Measurements from ENCODE around the gene SPEG.

The SPEG gene

GRCh38 chr2:219502618-219503017 lies 68.0 kb downstream of the SPEG start:
- DNase-seq (ENCODE audit: low read depth): no peak
- H3K4me3 ChIP-seq (ENCODE audit: control insufficient read depth, low read depth, low read length): no peak overlapping the region
- no peak for TF ChIP-seq CTCF (IDR thresholded peaks at IDR 0.05; ENCODE audit: control insufficient read depth, insufficient read depth, low read depth, low read length, missing control alignments)

GRCh38 chr2:219505585-219505984 lies 70.9 kb downstream of the SPEG start:
- no peak for TF ChIP-seq CTCF (IDR thresholded peaks at IDR 0.05; ENCODE audit: control insufficient read depth, insufficient read depth, low read depth, low read length, missing control alignments)
- no peak for DNase-seq (ENCODE audit: low read depth)
- no peak overlapping the region for H3K4me3 ChIP-seq (ENCODE audit: control insufficient read depth, low read depth, low read length)

- DNase-seq (ENCODE audit: low read depth): no peak
- TF ChIP-seq CTCF (IDR thresholded peaks at IDR 0.05; ENCODE audit: control insufficient read depth, insufficient read depth, low read depth, low read length, missing control alignments): no peak
- H3K4me3 ChIP-seq (ENCODE audit: control insufficient read depth, low read depth, low read length): no peak overlapping the region
Measured at GRCh38 chr2:219506153-219506801, 71.6 kb downstream of the SPEG start.

GRCh38 chr2:219506802-219507526 lies 72.3 kb downstream of the SPEG start:
- DNase-seq (ENCODE audit: low read depth): no peak
- no peak overlapping the region for H3K4me3 ChIP-seq (ENCODE audit: control insufficient read depth, low read depth, low read length)
- no peak for TF ChIP-seq CTCF (IDR thresholded peaks at IDR 0.05; ENCODE audit: control insufficient read depth, insufficient read depth, low read depth, low read length, missing control alignments)

GRCh38 chr2:219507581-219508443 lies 73.2 kb downstream of the SPEG start:
- no peak overlapping the region for H3K4me3 ChIP-seq (ENCODE audit: control insufficient read depth, low read depth, low read length)
- no peak for TF ChIP-seq CTCF (IDR thresholded peaks at IDR 0.05; ENCODE audit: control insufficient read depth, insufficient read depth, low read depth, low read length, missing control alignments)
- no peak for DNase-seq (ENCODE audit: low read depth)

GRCh38 chr2:219508444-219508734 lies 73.7 kb downstream of the SPEG start:
- no peak overlapping the region for H3K4me3 ChIP-seq (ENCODE audit: control insufficient read depth, low read depth, low read length)
- no peak for TF ChIP-seq CTCF (IDR thresholded peaks at IDR 0.05; ENCODE audit: control insufficient read depth, insufficient read depth, low read depth, low read length, missing control alignments)
- no peak for DNase-seq (ENCODE audit: low read depth)

Data from AG09309 (cell line).